IPS DF 6.9 (cell line): ENCODE data around the gene KIF15.

Experiments used
- DNase-seq: peaks from one replicate; pipeline ENCODE4 v3.0.0-alpha.2; 2013; ENCODE audit warnings: low read depth, low spot score
- H3K27ac ChIP-seq: one replicate; pipeline ENCODE4 v1.5.1; 2013; ENCODE audit warnings: low read length, control low read depth
- H3K27me3 ChIP-seq: 2 replicates; pipeline ENCODE4 v1.6.1; 2013; ENCODE audit warnings: mild to moderate bottlenecking, low read length; ENCODE audit not compliant: control insufficient read depth, insufficient read depth
- H3K36me3 ChIP-seq: 2 replicates; pipeline ENCODE4 v1.6.1; 2013; ENCODE audit warnings: low read length; ENCODE audit not compliant: control insufficient read depth, insufficient read depth
- H3K4me1 ChIP-seq: 2 replicates; pipeline ENCODE4 v1.6.1; 2013; ENCODE audit warnings: low read length; ENCODE audit not compliant: control insufficient read depth, insufficient read depth
- H3K4me3 ChIP-seq: 2 replicates; pipeline ENCODE4 v1.5.1; 2013; ENCODE audit warnings: mild to moderate bottlenecking, low read length
- H3K9me3 ChIP-seq: 2 replicates; pipeline ENCODE4 v1.6.1; 2013; ENCODE audit warnings: low read length, inconsistent platforms; ENCODE audit not compliant: control insufficient read depth, insufficient read depth
- WGBS: extraction: QIAGEN DNeasy Blood & Tissue Kit; methylation state at CpG from one replicate; pipeline ENCODE4 v1.1.7; 2013; ENCODE audit warnings: mixed read lengths, missing lambda C conversion rate; ENCODE audit not compliant: insufficient read length, insufficient coverage; 5-methylcytosine and 5-hydroxymethylcytosine counted together

Gene KIF15

GRCh38 chr3:44896440-44896839 lies 134.8 kb downstream of the KIF15 start:
- WGBS, result no CpG with 5 or more reads among the region's 2 CpGs
- H3K36me3 ChIP-seq, result no peaks in the 10 kb centered on the region
- H3K4me1 ChIP-seq, result peaks cover 5% of the 10 kb centered on the region; the same call in 1 of the 2 replicates
- no peaks in the 10 kb centered on the region for H3K9me3 ChIP-seq
- H3K27me3 ChIP-seq, result no peaks in the 10 kb centered on the region
- no peak overlapping the region for H3K4me3 ChIP-seq
- no peak overlapping the region for H3K27ac ChIP-seq
- no peak for DNase-seq

GRCh38 chr3:44899683-44900367 lies 138.2 kb downstream of the KIF15 start:
- Histone ChIP-seq H3K36me3 (no peaks in the 10 kb centered on the region), H3K4me3 (no peak overlapping the region), H3K27me3 (no peaks in the 10 kb centered on the region), H3K27ac (no peak overlapping the region), H3K9me3 (no peaks in the 10 kb centered on the region), H3K4me1 (peaks cover 1% of the 10 kb centered on the region; the same call in 1 of the 2 replicates)
- DNase-seq, result no peak
- no CpG with 5 or more reads among the region's 13 CpGs for WGBS

GRCh38 chr3:44902628-44903027 lies 141.0 kb downstream of the KIF15 start:
- no CpG with 5 or more reads among the region's 4 CpGs for WGBS
- no peak for DNase-seq
- H3K4me1 ChIP-seq, result 0 out of 2 replicates have a peak, but pooled peaks cover 1% of the 10 kb centered on the region
- no peaks in the 10 kb centered on the region for H3K27me3 ChIP-seq
- H3K36me3 ChIP-seq, result no peaks in the 10 kb centered on the region
- peaks cover 2% of the 10 kb centered on the region; the same call in 1 of the 2 replicates for H3K9me3 ChIP-seq
- no peak overlapping the region for H3K27ac ChIP-seq
- H3K4me3 ChIP-seq, result no peak overlapping the region
